ENCODE data around the gene PRKAR1A. TPM values are rescaled to one million over a fixed set of nuclear protein-coding genes. Genes with fewer than 3 reads are reported as not detected.
"Not testable (repeated sequence)": the region's sequence is repeated elsewhere in the genome, so short reads cannot be mapped to it uniquely, and the experiment has no call there.

PRKAR1A gene
- total and polyA plus RNA-seq, 10 donors, result 36.2 to 392 (median 313) TPM

GRCh38 chr17:68484458-68484857 is 27.8 kb upstream of the PRKAR1A start:
- no peak overlapping the region for H3K4me3 ChIP-seq
- no peaks in the 10 kb centered on the region for H3K27me3 ChIP-seq (replicated peaks in 1 of 7)
- H3K36me3 ChIP-seq, result no peaks in the 10 kb centered on the region
- no peak for DNase-seq
- no peak for TF ChIP-seq POLR2A (IDR thresholded peaks at IDR 0.05)
- no peak for TF ChIP-seq POLR2AphosphoS5 (IDR thresholded peaks at IDR 0.05)
- no peak for TF ChIP-seq CTCF (IDR thresholded peaks at IDR 0.05 in 8 of 11, conservative IDR thresholded peaks at IDR 0.05 in 3 of 11)
- intact Hi-C loops (cut with DNase I; ENCODE audit: low total_unique reads), result no loop called here
- H3K9me3 ChIP-seq, result peaks cover 0 to 11% (median 0%) of the 10 kb centered on the region in 8 donors
- H3K4me1 ChIP-seq, result peaks cover 0 to 40% (median 31%) of the 10 kb centered on the region in 6 donors
- 66 to 81% (median 71%) methylated on average over 2 of the region's 2 CpGs for WGBS, 5 donors
- no peak overlapping the region for H3K27ac ChIP-seq

- intact Hi-C loops (cut with DNase I; ENCODE audit: low total_unique reads), result no loop called here
- H3K4me1 ChIP-seq, result peaks cover 6 to 79% (median 60%) of the 10 kb centered on the region in 6 donors
- 64 to 88% (median 79%) methylated on average over 4 of the region's 4 CpGs for WGBS, 5 donors
- H3K27ac ChIP-seq, result peak overlapping the region in 1 of 8 donors; percentile 86
- no peaks in the 10 kb centered on the region for H3K9me3 ChIP-seq
- no peaks in the 10 kb centered on the region for H3K36me3 ChIP-seq
- H3K27me3 ChIP-seq (replicated peaks in 1 of 7), result no peaks in the 10 kb centered on the region
- no peak for TF ChIP-seq POLR2A (IDR thresholded peaks at IDR 0.05)
- no peak for TF ChIP-seq CTCF (IDR thresholded peaks at IDR 0.05 in 8 of 11, conservative IDR thresholded peaks at IDR 0.05 in 3 of 11)
- TF ChIP-seq POLR2AphosphoS5 (IDR thresholded peaks at IDR 0.05), result no peak
- H3K4me3 ChIP-seq, result no peak overlapping the region
- DNase-seq, result no peak
Observed at GRCh38 chr17:68489919-68490318, 22.3 kb upstream of the PRKAR1A start.

- H3K4me3 ChIP-seq, result peak overlapping the region in 1 of 8 donors; percentile 25
- intact Hi-C loops (cut with DNase I; ENCODE audit: low total_unique reads), result no loop called here
- WGBS, 5 donors, result 44 to 52% (median 47%) methylated on average over 12 of the region's 12 CpGs
- H3K36me3 ChIP-seq, result no peaks in the 10 kb centered on the region
- TF ChIP-seq POLR2A (IDR thresholded peaks at IDR 0.05) (no peak), CTCF (IDR thresholded peaks at IDR 0.05 in 8 of 11, conservative IDR thresholded peaks at IDR 0.05 in 3 of 11) (no peak), POLR2AphosphoS5 (IDR thresholded peaks at IDR 0.05) (peak in 1 of 3 donors; percentile 71)
- peak overlapping the region in 7 of 8 donors; percentile 53 to 86 (median 68) for H3K27ac ChIP-seq
- no peaks in the 10 kb centered on the region for H3K27me3 ChIP-seq (replicated peaks in 1 of 7)
- no peak for DNase-seq
- H3K9me3 ChIP-seq, result no peaks in the 10 kb centered on the region
- H3K4me1 ChIP-seq, result peaks cover 6 to 65% (median 50%) of the 10 kb centered on the region in 6 donors
Observed at GRCh38 chr17:68491381-68492231, 20.6 kb upstream of the PRKAR1A start.

- intact Hi-C loops (cut with DNase I; ENCODE audit: low total_unique reads); H3K27me3 ChIP-seq (replicated peaks in 1 of 7); H3K36me3 ChIP-seq; H3K9me3 ChIP-seq; DNase-seq: not testable (repeated sequence)
- Histone ChIP-seq H3K4me1 (peaks cover 6 to 63% (median 50%) of the 10 kb centered on the region in 6 donors), H3K27ac (peak overlapping the region in 5 of 8 donors; percentile 67 to 86 (median 77)), H3K4me3 (peak overlapping the region in 1 of 8 donors; percentile 25)
- WGBS, 5 donors, result 83 to 97% (median 92%) methylated on average over 8 of the region's 8 CpGs
Observed at GRCh38 chr17:68492394-68493054, 19.7 kb upstream of the PRKAR1A start.
